IMR-90 (cell line): Measurements from ENCODE around the gene FCSK. TPM values are rescaled to one million over a fixed set of nuclear protein-coding genes. Genes with fewer than 3 reads are reported as not detected.
"Not testable (repeated sequence)": the region's sequence is repeated elsewhere in the genome, so short reads cannot be mapped to it uniquely, and the experiment has no call there.

Experiments
- ATAC-seq: fragments of 200-7000 bp; cut with Tn5 transposase; 2 replicates; pipeline ENCODE4 v1.9.1; 2020; ENCODE audit warnings: low read depth, mild to moderate bottlenecking, moderate library complexity
- BruUV-seq: library from RNA; stranded (reverse); fragments of 400-500 nt; replicated peaks from 2 replicates; lab custom pipeline; 2021; lab: Mats Ljungman, UMichigan
- CTCF ChIA-PET: fragments of 300-600 bp; formaldehyde crosslinking; extraction: SDS; loops from one replicate; lab custom pipeline; 2021; ENCODE audit warnings: antibody characterized with exemption; lab: Yijun Ruan, JAX
- POLR2A ChIA-PET: fragments of 300-600 bp; sonication (Branson Sonifier 250); formaldehyde crosslinking; loops from one replicate; lab custom pipeline; 2022; ENCODE audit warnings: antibody characterized with exemption; ENCODE audit not compliant: unreplicated experiment; lab: Charles Lee
- DNase-seq: peaks from one replicate; pipeline ENCODE4 v3.0.0; 2013
- H2AFZ ChIP-seq: replicated peaks from 2 replicates; pipeline ENCODE3; 2013; ENCODE audit warnings: low read length, mild to moderate bottlenecking; ENCODE audit not compliant: poor library complexity
- H2AK5ac ChIP-seq: 2 replicates; pipeline ENCODE4 v1.6.1; 2013; ENCODE audit warnings: low read depth, low read length, inconsistent platforms
- H2AK9ac ChIP-seq: replicated peaks from 2 replicates; pipeline ENCODE3; 2013; ENCODE audit warnings: mild to moderate bottlenecking, low read depth, low read length, moderate library complexity; ENCODE audit not compliant: poor library complexity
- H2BK120ac ChIP-seq: 2 replicates; pipeline ENCODE4 v1.6.1; 2013; ENCODE audit warnings: low read depth, low read length, inconsistent platforms
- H2BK15ac ChIP-seq: 3 replicates; pipeline ENCODE4 v1.6.1; 2013; ENCODE audit warnings: low read depth, low read length, inconsistent platforms
- H2BK20ac ChIP-seq: 2 replicates; pipeline ENCODE4 v1.6.1; 2013; ENCODE audit warnings: low read depth, mild to moderate bottlenecking, inconsistent platforms, low read length, moderate library complexity
- H2BK5ac ChIP-seq: 2 replicates; pipeline ENCODE4 v1.6.1; 2013; ENCODE audit warnings: mild to moderate bottlenecking, low read depth, low read length, inconsistent platforms; ENCODE audit not compliant: poor library complexity, severe bottlenecking
- H3K14ac ChIP-seq: replicated peaks from 2 replicates; pipeline ENCODE4 v1.6.1; 2013; ENCODE audit warnings: low read depth, low read length, inconsistent platforms
- H3K18ac ChIP-seq: 2 replicates; pipeline ENCODE4 v1.6.1; 2013; ENCODE audit warnings: low read depth, low read length, control low read depth
- H3K23ac ChIP-seq: 2 replicates; pipeline ENCODE4 v1.6.1; 2013; ENCODE audit warnings: low read depth, low read length, inconsistent platforms
- H3K27ac ChIP-seq: 2 replicates; pipeline ENCODE4 v1.5.1; 2013; ENCODE audit warnings: mild to moderate bottlenecking, control low read depth, low read length; ENCODE audit not compliant: insufficient read depth
- H3K27me3 ChIP-seq: 2 replicates; pipeline ENCODE4 v1.6.1; 2013; ENCODE audit warnings: low read length; ENCODE audit not compliant: control insufficient read depth, insufficient read depth
- H3K36me3 ChIP-seq: 2 replicates; pipeline ENCODE4 v1.6.1; 2013; ENCODE audit warnings: low read length, mixed read lengths; ENCODE audit not compliant: control insufficient read depth, insufficient read depth
- H3K4ac ChIP-seq: 2 replicates; pipeline ENCODE4 v1.6.1; 2013; ENCODE audit warnings: low read depth, low read length, inconsistent platforms
- H3K4me1 ChIP-seq: 2 replicates; pipeline ENCODE4 v1.6.1; 2013; ENCODE audit warnings: low read length, mixed read lengths; ENCODE audit not compliant: control insufficient read depth, insufficient read depth
- H3K4me2 ChIP-seq: 2 replicates; pipeline ENCODE4 v1.6.1; 2013; ENCODE audit warnings: low read depth, mild to moderate bottlenecking, control low read depth, low read length, moderate library complexity
- H3K4me3 ChIP-seq: 2 replicates; pipeline ENCODE4 v1.5.1; 2013; ENCODE audit warnings: low read depth, mild to moderate bottlenecking, control low read depth, low read length, moderate library complexity; ENCODE audit not compliant: insufficient read depth
- H3K56ac ChIP-seq: 2 replicates; pipeline ENCODE4 v1.6.1; 2013; ENCODE audit warnings: low read length, inconsistent platforms; ENCODE audit not compliant: insufficient read depth; ENCODE audit errors: extremely low read depth
- H3K79me1 ChIP-seq, 2 experiments: 2 replicates each; pipeline ENCODE4 v1.6.1; 2013; ENCODE audit warnings: low read length in 2 of 2, inconsistent platforms in 1 of 2, low read depth in 1 of 2
- H3K9ac ChIP-seq: 2 replicates; pipeline ENCODE4 v1.6.1; 2013; ENCODE audit warnings: low read depth, low read length, control low read depth
- H3K9me1 ChIP-seq: 2 replicates; pipeline ENCODE4 v1.6.1; 2013; ENCODE audit warnings: low read length, inconsistent platforms; ENCODE audit not compliant: insufficient read depth
- H3K9me3 ChIP-seq: 2 replicates; pipeline ENCODE4 v1.6.1; 2013; ENCODE audit warnings: low read length; ENCODE audit not compliant: control insufficient read depth, insufficient read depth
- H4K20me1 ChIP-seq: 2 replicates; pipeline ENCODE4 v1.6.1; 2013; ENCODE audit warnings: low read length, inconsistent platforms; ENCODE audit not compliant: insufficient read depth
- H4K5ac ChIP-seq: 2 replicates; pipeline ENCODE4 v1.6.1; 2013; ENCODE audit warnings: mild to moderate bottlenecking, low read depth, low read length, control low read depth
- H4K8ac ChIP-seq, 2 experiments: 2 replicates each; pipeline ENCODE4 v1.6.1; 2013; ENCODE audit warnings: low read depth in 2 of 2, low read length in 2 of 2, control low read depth in 1 of 2, inconsistent platforms in 1 of 2
- H4K91ac ChIP-seq: 2 replicates; pipeline ENCODE4 v1.6.1; 2013; ENCODE audit warnings: low read depth, low read length, inconsistent platforms; ENCODE audit not compliant: insufficient read depth
- CEBPB ChIP-seq: IDR thresholded peaks from 2 replicates; pipeline ENCODE4 v1.6.1; 2012; ENCODE audit warnings: low read depth, low read length, improper control_type of control experiment
- WGBS, 2 experiments: methylation state at CpG; one replicate each; pipeline versions ENCODE4 v1.1.5 to v1.1.7; 2013; ENCODE audit warnings: missing lambda C conversion rate in 2 of 2; ENCODE audit not compliant: insufficient read length in 1 of 2; ENCODE audit errors: extremely low coverage in 2 of 2; 5-methylcytosine and 5-hydroxymethylcytosine counted together
- dilution Hi-C: fragments of 300-500 bp; cut with HindIII; formaldehyde crosslinking; loops from one replicate; pipeline ENCODE4 v1.14.3; 2018; ENCODE audit warnings: low sequenced_read_pairs; ENCODE audit not compliant: unreplicated experiment
- in situ Hi-C: fragments of 300-500 bp; cut with MboI; formaldehyde crosslinking; loops from 3 replicates; pipeline ENCODE4 v1.14.3; 2019; ENCODE audit warnings: low sequenced_read_pairs, inconsistent platforms, mixed read lengths
- intact Hi-C: fragments of 100-400 bp; cut with micrococcal nuclease; formaldehyde crosslinking; loops from 2 replicates; pipeline ENCODE4 v1.10.0; 2022
- polyA plus RNA-seq, 3 experiments: library from polyadenylated mRNA; depleted of rRNA; stranded (reverse); fragments of >200 nt; gene quantifications; 2 replicates each; pipeline ENCODE4 v1.2.3, GENCODE V29; 2012; ENCODE audit warnings: low replicate concordance in 1 of 3
- total RNA-seq: library from RNA; depleted of rRNA; stranded (reverse); fragments of >200 nt; gene quantifications from 2 replicates; pipeline ENCODE4 v1.2.3, GENCODE V29; 2012

The FCSK gene
- total and polyA plus RNA-seq, 2 of the 4 experiments (the other 2 are of a cell fraction), result 6.1 to 7.2 TPM

- H4K5ac ChIP-seq, result peak overlapping the region; percentile 50; the same call in 1 of the 2 replicates
- H4K91ac ChIP-seq, result peak overlapping the region; percentile 80
- H3K4me1 ChIP-seq, intact Hi-C loops, H2BK20ac ChIP-seq, H3K9me3 ChIP-seq, H3K9me1 ChIP-seq, in situ Hi-C loops, H3K27me3 ChIP-seq, POLR2A ChIA-PET, H2AFZ ChIP-seq, DNase-seq, H2BK15ac ChIP-seq, dilution Hi-C loops: not testable (repeated sequence)
- WGBS, 2 experiments, result 0% methylated on average over 12 of the region's 24 CpGs; no CpG with 5 or more reads in 1 of the 2 experiments
- peak overlapping the region; percentile 8; the same call in 1 of the 2 replicates for H3K18ac ChIP-seq
- H3K14ac ChIP-seq, result peak overlapping the region; percentile 96
- BruUV-seq, result TSS peak; percentile 68
- peak overlapping the region; percentile 98 for H4K8ac ChIP-seq
- peaks cover 8 to 47% of the 10 kb centered on the region in 2 experiments for H3K79me1 ChIP-seq
- H3K4me3 ChIP-seq, result peak overlapping the region; percentile 63
- peaks cover 42% of the 10 kb centered on the region for H4K20me1 ChIP-seq
- H3K4me2 ChIP-seq, result peak overlapping the region; percentile 86
- H3K27ac ChIP-seq, result peak overlapping the region; percentile 79
- peak overlapping the region; percentile 91 for H3K23ac ChIP-seq
- H2AK5ac ChIP-seq, result peak overlapping the region; percentile 93
- H3K4ac ChIP-seq, result peak overlapping the region; percentile 93; the same call in 1 of the 2 replicates
- peak; percentile 4; the same call in 1 of the 2 replicates for ATAC-seq
- peak; percentile 70; the same call in 1 of the 2 replicates for TF ChIP-seq CEBPB
- peak overlapping the region; percentile 64 for H2BK5ac ChIP-seq
- H3K9ac ChIP-seq, result peak overlapping the region; percentile 94
- peaks cover 10% of the 10 kb centered on the region for H3K36me3 ChIP-seq
- peak overlapping the region; percentile 95 for H3K56ac ChIP-seq
- H2BK120ac ChIP-seq, result peak overlapping the region; percentile 26; the same call in 1 of the 2 replicates
- H2AK9ac ChIP-seq, result peak overlapping the region; percentile 98
- CTCF ChIA-PET, result interaction anchor here (0.6 kb wide), 1 partner anchor 246 kb away, joined by 3 read pairs; no protein-coding TSS in a partner anchor
Observed at GRCh38 chr16:70524399-70524825, 70.0 kb downstream of the FCSK start.
